GM06990 (cell line): ENCODE data around the gene UGT1A3.

Experiments used
- DNase-seq: peaks from one replicate; pipeline ENCODE4 v3.0.0-alpha.2; 2011; ENCODE audit not compliant: insufficient read length; ENCODE audit errors: extremely low read depth
- H3K27me3 ChIP-seq: replicated peaks from 2 replicates; pipeline ENCODE4 v1.6.0; 2011; ENCODE audit warnings: low read length; ENCODE audit not compliant: control insufficient read depth, insufficient read depth
- H3K36me3 ChIP-seq: 2 replicates; pipeline ENCODE4 v1.5.1; 2011; ENCODE audit warnings: low read length; ENCODE audit not compliant: control insufficient read depth, insufficient read depth
- H3K4me3 ChIP-seq: replicated peaks from 2 replicates; pipeline ENCODE4 v1.5.1; 2011; ENCODE audit warnings: low read depth, mild to moderate bottlenecking, control low read depth, low read length
- TF ChIP-seq, protein P1 (sequence below): IDR thresholded peaks from 2 replicates; pipeline ENCODE4 v1.5.1; 2011; ENCODE audit warnings: low read length, control low read depth, mild to moderate bottlenecking, inconsistent platforms; ENCODE audit not compliant: insufficient read depth, poor library complexity, severe bottlenecking

UGT1A3 gene

GRCh38 chr2:233702238-233702637 is 26.6 kb upstream of the UGT1A3 start:
- Histone ChIP-seq H3K27me3 (no peaks in the 10 kb centered on the region), H3K4me3 (no peak overlapping the region), H3K36me3 (no peaks in the 10 kb centered on the region)
- TF ChIP-seq, protein P1, sequence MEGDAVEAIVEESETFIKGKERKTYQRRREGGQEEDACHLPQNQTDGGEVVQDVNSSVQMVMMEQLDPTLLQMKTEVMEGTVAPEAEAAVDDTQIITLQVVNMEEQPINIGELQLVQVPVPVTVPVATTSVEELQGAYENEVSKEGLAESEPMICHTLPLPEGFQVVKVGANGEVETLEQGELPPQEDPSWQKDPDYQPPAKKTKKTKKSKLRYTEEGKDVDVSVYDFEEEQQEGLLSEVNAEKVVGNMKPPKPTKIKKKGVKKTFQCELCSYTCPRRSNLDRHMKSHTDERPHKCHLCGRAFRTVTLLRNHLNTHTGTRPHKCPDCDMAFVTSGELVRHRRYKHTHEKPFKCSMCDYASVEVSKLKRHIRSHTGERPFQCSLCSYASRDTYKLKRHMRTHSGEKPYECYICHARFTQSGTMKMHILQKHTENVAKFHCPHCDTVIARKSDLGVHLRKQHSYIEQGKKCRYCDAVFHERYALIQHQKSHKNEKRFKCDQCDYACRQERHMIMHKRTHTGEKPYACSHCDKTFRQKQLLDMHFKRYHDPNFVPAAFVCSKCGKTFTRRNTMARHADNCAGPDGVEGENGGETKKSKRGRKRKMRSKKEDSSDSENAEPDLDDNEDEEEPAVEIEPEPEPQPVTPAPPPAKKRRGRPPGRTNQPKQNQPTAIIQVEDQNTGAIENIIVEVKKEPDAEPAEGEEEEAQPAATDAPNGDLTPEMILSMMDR, result no peak
- no peak for DNase-seq

GRCh38 chr2:233705911-233706506 is 22.8 kb upstream of the UGT1A3 start:
- Histone ChIP-seq H3K36me3 (no peaks in the 10 kb centered on the region), H3K4me3 (no peak overlapping the region), H3K27me3 (no peaks in the 10 kb centered on the region)
- DNase-seq, result no peak
- TF ChIP-seq, protein P1, result no peak

- TF ChIP-seq, protein P1, result no peak
- DNase-seq, result no peak
These were observed 22.1 kb upstream of the UGT1A3 start for GRCh38 chr2:233706720-233707119.

DNA sequence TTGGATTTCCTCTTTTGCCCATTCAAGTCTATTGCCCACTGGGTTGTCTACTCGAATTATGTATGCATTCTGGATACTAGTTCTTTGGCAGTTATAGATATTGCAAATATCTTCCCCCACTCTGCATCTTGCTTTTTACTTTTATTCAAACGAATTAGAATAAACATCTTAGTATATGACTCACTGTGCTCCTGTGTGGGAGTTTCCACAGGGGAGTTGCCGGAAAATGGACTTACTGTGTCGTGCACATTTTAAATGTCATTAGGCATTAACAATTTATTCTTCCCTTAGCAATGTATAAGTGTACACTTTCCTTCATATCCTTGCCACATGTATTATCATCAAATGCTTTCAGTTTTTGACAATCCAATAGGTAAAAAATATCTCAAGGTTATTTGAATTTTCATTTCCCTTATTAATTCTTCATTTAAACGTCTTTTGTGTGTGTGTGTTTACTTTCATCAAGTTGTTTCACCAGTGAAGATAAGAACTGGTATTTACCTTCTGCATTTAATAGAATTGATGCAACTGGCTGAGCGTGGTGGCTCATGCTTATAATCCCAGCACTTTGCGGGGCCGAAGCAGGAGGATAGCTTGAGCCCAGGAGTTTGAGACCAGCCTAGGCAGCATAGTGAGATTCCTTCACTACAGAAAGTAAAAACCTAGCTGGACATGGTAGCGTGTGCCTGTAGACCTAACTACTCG is 20.8 kb upstream of the UGT1A3 start:
- H3K4me3 ChIP-seq, result no peak overlapping the region
- TF ChIP-seq, protein P1, result no peak
- no peaks in the 10 kb centered on the region for H3K36me3 ChIP-seq
- H3K27me3 ChIP-seq, result no peaks in the 10 kb centered on the region
- DNase-seq, result no peak

More at GRCh38 chr2:233706720-233707119, 22.1 kb upstream of the UGT1A3 start:
- Histone ChIP-seq H3K27me3 (no peaks in the 10 kb centered on the region), H3K36me3 (no peaks in the 10 kb centered on the region), H3K4me3 (no peak overlapping the region)

GRCh38 chr2:233708942-233709341 is 19.9 kb upstream of the UGT1A3 start:
- no peak for DNase-seq
- TF ChIP-seq, protein P1, result no peak

More at GRCh38 chr2:233708942-233709341, 19.9 kb upstream of the UGT1A3 start:
- no peak overlapping the region for H3K4me3 ChIP-seq
- H3K36me3 ChIP-seq, result no peaks in the 10 kb centered on the region
- no peaks in the 10 kb centered on the region for H3K27me3 ChIP-seq
